ENCODE measurements around the gene ZMYND8. TPM values are rescaled to one million over a fixed set of nuclear protein-coding genes. Genes with fewer than 3 reads are reported as not detected.

Gene ZMYND8
- total RNA-seq, 1 donor from 2014 or later: 17.3 TPM

GRCh38 chr20:47332381-47333206, 23.9 kb downstream of the ZMYND8 start:
- no peak for DNase-seq

GRCh38 chr20:47330933-47331708, 25.4 kb downstream of the ZMYND8 start:
- no peak for DNase-seq

GRCh38 chr20:47330071-47330470, 26.4 kb downstream of the ZMYND8 start:
- DNase-seq: no peak

DNA sequence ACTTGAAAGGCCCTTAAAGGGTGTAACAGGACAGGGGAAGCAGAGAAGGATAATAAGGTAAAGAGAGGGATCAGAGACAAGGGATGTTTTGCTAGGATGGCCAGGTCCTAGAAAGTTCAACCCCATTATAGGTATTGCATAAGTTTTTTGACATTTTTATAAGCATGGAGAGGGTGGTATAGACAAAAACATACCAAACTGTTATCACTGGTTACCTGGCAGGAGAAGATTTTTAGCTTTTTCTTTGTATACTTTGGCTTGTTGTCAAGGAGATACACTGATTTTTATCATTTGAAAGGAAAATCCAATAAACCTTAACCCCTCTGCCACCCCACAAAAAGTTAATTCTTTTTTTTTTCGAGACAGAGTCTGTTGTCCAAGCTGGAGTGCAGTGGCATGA, 28.4 kb downstream of the ZMYND8 start:
- DNase-seq: no peak

DNA sequence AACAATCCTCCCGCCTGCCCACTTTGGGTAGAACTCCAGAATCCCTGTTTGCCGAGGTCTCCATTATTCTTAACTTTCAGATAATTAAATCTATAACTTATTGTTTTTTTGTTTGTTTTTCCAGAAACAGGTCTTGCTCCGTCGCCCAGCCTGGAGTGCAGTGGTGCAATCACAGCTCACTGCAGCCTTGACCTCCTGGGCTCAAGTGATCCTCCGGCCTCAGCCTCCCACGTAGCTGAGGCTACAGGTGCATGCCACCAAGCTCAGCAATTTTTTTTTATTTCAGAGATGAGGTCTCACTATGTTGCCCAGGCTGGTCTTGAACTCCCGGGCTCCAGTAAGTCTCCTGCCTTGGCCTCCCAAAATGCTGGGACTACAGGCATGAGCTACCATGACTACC, 28.8 kb downstream of the ZMYND8 start:
- no peak for DNase-seq

GRCh38 chr20:47326658-47327268, 29.7 kb downstream of the ZMYND8 start:
- no peak for DNase-seq

DNA sequence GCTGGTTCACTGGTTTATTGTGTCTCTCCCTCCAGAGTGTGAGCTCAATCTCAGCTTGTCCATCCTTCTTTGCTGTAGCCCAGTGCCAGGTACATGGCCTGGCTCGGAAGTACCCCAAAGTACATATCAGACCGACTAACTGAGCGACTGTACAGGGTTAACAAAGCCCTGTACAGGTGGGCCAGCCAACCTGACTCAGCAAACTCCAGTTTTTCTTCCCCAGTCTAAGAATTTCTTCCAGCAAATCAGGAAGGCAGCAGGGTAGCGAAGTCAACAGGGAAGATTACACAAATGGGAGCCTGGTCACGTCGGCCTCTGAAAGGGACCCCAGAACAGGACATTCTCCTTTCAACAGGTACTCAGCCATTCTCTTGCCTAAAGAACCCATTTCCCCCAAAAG, 31.3 kb downstream of the ZMYND8 start:
- no peak for DNase-seq

GRCh38 chr20:47320990-47321805, 35.3 kb downstream of the ZMYND8 start:
- no peak for DNase-seq

- DNase-seq: peak; percentile 88
Measured at GRCh38 chr20:47319517-47320252, 36.8 kb downstream of the ZMYND8 start.

DNA sequence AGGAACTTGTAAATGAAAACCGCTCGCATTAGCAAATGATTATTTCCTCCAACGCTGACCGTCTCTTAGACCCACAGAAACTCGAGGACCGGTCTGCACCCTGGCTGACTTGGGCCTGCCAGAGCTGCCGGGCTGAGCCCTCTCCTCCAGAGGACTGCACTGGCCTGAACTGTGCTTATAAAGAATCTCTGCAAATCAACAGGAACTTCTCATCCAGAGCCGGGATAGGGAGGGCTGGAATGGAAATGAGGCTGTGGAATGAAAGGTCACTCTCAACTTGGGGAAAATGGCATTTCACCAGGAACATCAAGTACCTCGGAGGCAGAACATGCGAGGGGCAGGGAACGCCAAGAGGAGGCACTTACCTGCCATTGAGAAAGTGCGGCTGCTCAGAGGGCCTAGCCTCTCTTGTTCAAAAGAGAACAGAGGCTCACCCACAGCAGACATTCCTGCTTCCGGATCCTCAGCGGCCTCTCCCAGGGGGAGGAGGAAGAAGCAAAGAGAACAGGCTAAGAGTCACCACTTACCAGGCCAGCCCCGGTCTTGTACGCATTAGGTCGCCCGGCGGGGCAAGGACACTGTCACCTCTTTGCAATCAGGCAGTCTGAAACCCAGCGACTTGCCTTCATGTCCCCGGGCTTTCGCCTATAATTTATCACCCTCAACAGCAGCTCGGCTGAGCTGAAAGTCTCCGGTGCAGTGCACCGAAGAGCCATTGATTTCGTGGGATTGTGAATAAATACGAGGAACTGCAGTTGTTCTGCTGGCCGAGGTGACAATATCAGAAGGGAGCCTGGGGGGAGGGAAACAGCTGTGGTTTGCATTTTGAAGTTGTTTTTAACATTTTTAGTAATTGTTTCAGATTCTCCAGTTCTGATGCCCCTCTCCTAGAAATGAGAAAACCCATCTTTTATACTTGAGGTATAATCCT, 37.6 kb downstream of the ZMYND8 start:
- DNase-seq: peak; percentile 76

DNA sequence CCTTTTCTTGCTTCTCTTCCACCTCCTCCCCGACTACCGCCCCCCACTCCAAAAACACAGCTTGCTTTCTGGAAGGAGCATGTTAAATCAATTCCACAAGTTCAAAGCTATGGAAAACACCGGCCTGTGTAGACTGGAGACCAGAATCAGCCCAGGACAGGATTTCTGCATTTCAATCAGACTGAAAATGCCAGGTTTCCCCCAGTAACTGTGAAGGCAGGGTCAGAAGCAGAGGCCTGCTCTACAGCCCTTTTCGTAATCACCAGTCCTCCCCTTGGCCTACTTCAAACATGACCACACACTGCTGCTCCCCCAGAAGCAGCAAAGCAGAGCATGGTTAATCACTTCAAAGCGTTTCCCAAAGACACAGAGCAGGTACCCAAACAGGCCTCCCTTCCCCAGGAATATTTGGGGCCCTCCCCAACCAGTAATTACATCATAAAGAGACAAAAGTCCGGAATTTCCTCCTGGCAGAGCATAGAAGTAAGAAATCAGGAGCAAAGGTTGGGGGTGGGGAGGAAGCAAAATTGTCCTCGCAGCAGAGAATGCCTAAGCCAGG, 38.4 kb downstream of the ZMYND8 start:
- DNase-seq: no peak

DNA sequence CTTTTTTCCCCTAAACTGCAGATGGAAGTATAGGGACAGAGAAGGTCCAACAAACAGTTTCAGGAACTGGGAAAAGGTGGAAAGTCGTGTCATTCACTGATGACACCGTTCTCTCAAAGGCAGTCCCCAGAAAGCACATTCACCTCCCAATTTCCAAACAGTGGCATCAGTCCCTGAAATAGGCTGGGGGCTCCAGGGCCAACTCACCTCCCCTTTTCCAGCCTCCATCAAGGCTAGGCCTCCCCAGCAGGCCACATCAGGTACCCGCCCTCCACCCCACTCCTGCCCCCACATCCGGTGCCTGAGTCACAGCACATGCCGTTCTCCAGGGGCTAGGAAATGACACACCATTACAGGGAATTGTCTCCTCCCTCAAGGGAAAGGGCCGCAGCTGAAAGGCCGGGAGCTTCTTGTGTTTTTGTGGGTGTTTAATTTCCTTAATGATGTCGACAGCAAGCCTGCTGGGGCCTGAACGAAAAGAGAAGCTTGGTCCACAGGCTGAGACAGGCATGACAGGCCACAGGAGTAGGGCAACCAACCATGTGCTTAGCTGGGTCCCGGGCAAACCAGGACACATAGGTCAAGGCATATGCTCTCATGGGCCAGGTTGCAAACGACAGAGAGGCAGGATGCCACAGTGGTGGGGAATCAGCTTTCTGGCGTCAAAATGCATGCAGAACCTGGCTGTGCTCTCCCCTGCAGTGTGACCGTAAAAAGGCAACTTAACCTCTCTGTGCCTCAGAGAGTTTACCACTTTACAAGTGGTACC, 39.2 kb downstream of the ZMYND8 start:
- DNase-seq: peak; percentile 41

DNA sequence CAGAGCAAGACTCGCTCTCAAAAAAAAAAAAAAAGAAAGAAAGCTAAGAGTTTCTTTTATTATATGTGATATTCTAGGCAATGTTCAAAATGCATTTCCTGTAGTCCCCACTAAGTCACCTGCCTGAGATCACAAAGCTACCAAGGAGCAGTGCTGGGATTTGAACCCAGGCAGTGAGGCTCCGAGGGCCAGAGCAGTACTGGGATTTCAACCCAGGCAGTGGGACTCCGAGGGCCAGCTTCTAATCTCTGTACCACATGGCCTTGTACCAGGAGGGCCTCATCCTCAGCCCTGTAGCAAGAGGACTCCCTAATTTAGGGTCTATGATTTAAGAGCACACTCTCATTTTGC, 39.7 kb downstream of the ZMYND8 start:
- DNase-seq: no peak

DNA sequence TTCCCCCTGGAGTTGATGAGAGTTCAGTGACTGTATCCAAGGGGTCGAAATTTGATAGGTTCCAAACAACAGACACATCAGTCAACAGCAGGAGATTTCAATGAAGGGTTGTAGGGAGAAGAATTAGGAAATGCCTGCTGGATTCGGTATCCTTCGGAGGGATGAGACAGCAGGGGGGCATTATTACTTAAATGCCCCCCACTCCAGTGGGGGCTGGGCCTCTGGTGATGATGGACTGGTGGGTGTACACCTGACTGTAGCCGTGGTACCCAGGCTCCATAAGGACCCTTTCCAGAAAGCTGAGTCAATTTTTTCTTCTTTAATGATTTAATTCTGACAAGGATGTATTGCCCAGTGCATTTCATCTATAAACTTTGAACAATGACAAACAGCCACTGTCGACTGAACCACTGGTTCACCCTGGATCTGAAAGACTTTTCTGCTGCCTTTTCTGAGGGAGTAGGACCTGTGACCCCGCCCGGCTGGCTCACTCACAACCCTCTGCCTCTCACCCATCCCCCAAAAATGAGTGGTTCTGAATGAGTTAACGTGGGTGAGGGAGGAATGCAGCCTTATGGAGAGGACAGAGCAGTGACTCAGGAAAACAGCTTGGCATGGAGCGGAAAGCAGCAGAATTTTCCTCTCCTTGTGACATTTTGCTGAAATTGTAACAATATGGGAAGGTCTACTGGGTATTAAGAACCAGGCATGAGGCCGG, 41.0 kb downstream of the ZMYND8 start:
- no peak for DNase-seq

DNA sequence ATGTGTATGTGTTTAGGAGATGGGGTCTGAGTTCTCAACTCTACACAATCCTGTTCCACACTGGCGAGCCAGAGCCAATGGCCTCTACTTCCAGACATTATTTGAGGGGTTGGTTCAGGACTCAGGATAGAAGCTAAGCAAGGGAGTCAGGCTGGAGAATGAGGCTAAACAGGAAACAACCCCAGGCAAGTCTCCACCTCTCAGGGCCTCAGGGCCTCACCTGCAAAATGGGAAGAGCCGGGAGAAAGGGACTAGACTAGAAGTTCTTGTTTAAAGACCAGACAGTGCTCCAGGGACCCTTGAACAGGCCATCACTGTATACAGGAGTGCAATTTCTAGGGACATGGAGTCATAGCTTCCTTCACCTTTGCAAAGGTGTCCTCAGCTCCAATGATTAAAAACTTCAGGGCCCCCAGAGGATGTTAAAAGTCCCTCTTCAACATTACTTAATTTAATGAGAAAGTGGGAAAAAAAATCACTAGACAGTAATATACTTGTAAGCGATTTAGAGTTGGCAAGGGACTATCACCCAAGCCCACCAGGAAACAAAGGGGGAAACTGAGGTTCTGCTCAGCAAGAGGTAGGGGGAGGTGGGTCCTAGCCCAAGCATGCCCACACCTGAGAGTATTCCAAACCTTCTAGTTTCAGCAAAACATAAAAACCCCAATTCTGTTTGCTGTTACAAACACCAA, 41.7 kb downstream of the ZMYND8 start:
- DNase-seq: no peak

GRCh38 chr20:47311967-47312681, 44.4 kb downstream of the ZMYND8 start:
- no peak for DNase-seq

- no peak for DNase-seq
Measured at GRCh38 chr20:47311211-47311610, 45.3 kb downstream of the ZMYND8 start.
